K562 (cell line): Measurements from ENCODE around the gene MADCAM1. TPM values are rescaled to one million over a fixed set of nuclear protein-coding genes. Genes with fewer than 3 reads are reported as not detected.

Experiments
- ATAC-seq: fragments of 200-7000 bp; cut with Tn5 transposase; 3 replicates; pipeline ENCODE4 v1.9.1; 2020; ENCODE audit warnings: moderate library complexity
- BruUV-seq: library from RNA; stranded (reverse); fragments of 400-500 nt; replicated peaks from 2 replicates; lab custom pipeline; 2021; lab: Mats Ljungman, UMichigan
- CTCF ChIA-PET: fragments of 300-600 bp; formaldehyde crosslinking; extraction: SDS; loops from one replicate; lab custom pipeline; 2021; ENCODE audit warnings: low intra/inter-chr PET ratio; lab: Yijun Ruan, JAX
- POLR2A ChIA-PET: fragments of 300-600, 350-650 bp; sonication (Branson Sonifier 250); formaldehyde crosslinking; extraction: SDS; loops from one replicate; lab custom pipeline; 2021; ENCODE audit warnings: antibody characterized with exemption, inconsistent platforms; lab: Yijun Ruan, JAX
- DNase-seq, 4 experiments: peaks; one replicate each; pipeline versions ENCODE4 v3.0.0 to v3.0.0-alpha.2; 2011 to 2018; ENCODE audit warnings: low spot score in 3 of 4, mixed read lengths in 3 of 4; ENCODE audit errors: extremely low read depth in 1 of 4
- FAIRE-seq: peaks from 2 replicates; lab custom pipeline; 2011; peaks lifted over from hg19 to GRCh38; lab: Jason Lieb, UNC
- H2AFZ ChIP-seq: 2 replicates; pipeline ENCODE4 v1.6.0; 2011; ENCODE audit warnings: low read depth, low read length, control low read depth, inconsistent platforms
- H3K27ac ChIP-seq: fragments of 200-600 bp; 3 replicates; pipeline ENCODE4 v1.8.0; 2011; ENCODE audit warnings: low read depth, mild to moderate bottlenecking, control low read depth, inconsistent platforms, low read length, moderate library complexity, mixed read lengths; ENCODE audit errors: extremely low read depth
- H3K27me3 ChIP-seq, 2 experiments: fragments of 300-600 bp in 1 of 2; 2 replicates in 1 of 2; 3 replicates in 1 of 2; pipeline versions ENCODE4 v1.6.0 to v1.8.0; 2011; ENCODE audit warnings: inconsistent platforms in 2 of 2, low read length in 2 of 2, mild to moderate bottlenecking in 1 of 2, mixed read lengths in 1 of 2, moderate library complexity in 1 of 2; ENCODE audit not compliant: control insufficient read depth in 2 of 2, insufficient read depth in 2 of 2
- H3K36me3 ChIP-seq: fragments of 300-600 bp; 3 replicates; pipeline ENCODE4 v1.8.0; 2011; ENCODE audit warnings: mild to moderate bottlenecking, low read length, inconsistent platforms; ENCODE audit not compliant: control insufficient read depth, insufficient read depth
- H3K4me1 ChIP-seq, 2 experiments: fragments of 200-600 bp in 1 of 2; replicated peaks in 1 of 2; 2 replicates in 1 of 2; 3 replicates in 1 of 2; pipeline versions ENCODE4 v1.5.1 to v1.8.0; 2011; ENCODE audit warnings: inconsistent platforms in 2 of 2, low read length in 2 of 2, mild to moderate bottlenecking in 1 of 2, mixed read lengths in 1 of 2, moderate library complexity in 1 of 2; ENCODE audit not compliant: control insufficient read depth in 2 of 2, insufficient read depth in 2 of 2
- H3K4me2 ChIP-seq: 2 replicates; pipeline ENCODE4 v1.6.1; 2011; ENCODE audit warnings: low read length, control low read depth, inconsistent platforms, mixed read lengths; ENCODE audit not compliant: insufficient read depth
- H3K4me3 ChIP-seq: fragments of 200-600 bp; sonication (generic), shearing (Covaris generic); 2 replicates; pipeline ENCODE4 v1.5.1; 2016; ENCODE audit warnings: control low read depth, inconsistent platforms
- H3K79me2 ChIP-seq: fragments of 200-600 bp; 3 replicates; pipeline ENCODE4 v1.8.0; 2011; ENCODE audit warnings: low read length, inconsistent platforms; ENCODE audit not compliant: control insufficient read depth, insufficient read depth
- H3K9ac ChIP-seq, 2 experiments: 2 replicates each; pipeline versions ENCODE4 v1.6.0 to v1.6.1; 2011; ENCODE audit warnings: low read depth in 2 of 2, low read length in 2 of 2, control low read depth in 1 of 2, inconsistent platforms in 1 of 2, mild to moderate bottlenecking in 1 of 2, mixed read lengths in 1 of 2; ENCODE audit not compliant: insufficient read depth in 1 of 2
- H3K9me1 ChIP-seq: one replicate; pipeline ENCODE4 v1.6.0; 2011; ENCODE audit warnings: inconsistent platforms, mild to moderate bottlenecking, low read length, moderate library complexity; ENCODE audit not compliant: control insufficient read depth, insufficient read depth
- H3K9me3 ChIP-seq: replicated peaks from 2 replicates; pipeline ENCODE4 v1.5.1; 2011; ENCODE audit warnings: low read depth, low read length, inconsistent platforms; ENCODE audit not compliant: control insufficient read depth, insufficient read depth
- H4K20me1 ChIP-seq: replicated peaks from 2 replicates; pipeline ENCODE4 v1.6.1; 2011; ENCODE audit warnings: low read length, inconsistent platforms, mixed read lengths; ENCODE audit not compliant: control insufficient read depth, insufficient read depth
- ADNP ChIP-seq: fragments of 200-800 bp; sonication (Bioruptor generic); IDR thresholded peaks from 2 replicates; pipeline ENCODE4 v1.6.1; 2016; ENCODE audit warnings: missing genetic modification characterization, missing compliant biosample characterization
- FOXJ2 ChIP-seq: fragments of 200-800 bp; sonication (Bioruptor generic); IDR thresholded peaks from 2 replicates; pipeline ENCODE4 v1.6.1; 2016; ENCODE audit warnings: missing genetic modification characterization, missing compliant biosample characterization
- GABPB1 ChIP-seq: sonication (generic); formaldehyde crosslinking; IDR thresholded peaks from 2 replicates; pipeline ENCODE4 v1.8.0; 2022; ENCODE audit warnings: mild to moderate bottlenecking, missing genetic modification reagents
- HNRNPUL1 ChIP-seq: fragments of 200-400 bp; formaldehyde crosslinking; IDR thresholded peaks from 2 replicates; pipeline ENCODE4 v1.6.1; 2017; ENCODE audit warnings: low read length
- PREB ChIP-seq: sonication (generic); formaldehyde crosslinking; IDR thresholded peaks from 2 replicates; pipeline ENCODE4 v1.8.1; 2023; ENCODE audit warnings: mild to moderate bottlenecking, missing genetic modification reagents
- PRPF4 ChIP-seq: fragments of 200-400 bp; formaldehyde crosslinking; IDR thresholded peaks from one replicate; pipeline ENCODE4 v1.6.1; 2017; ENCODE audit warnings: low read length, low read depth, mild to moderate bottlenecking; ENCODE audit not compliant: insufficient read depth, poor library complexity, severe bottlenecking
- SIN3A ChIP-seq, 2 experiments: fragments of 150-350 bp in 1 of 2; IDR thresholded peaks; 2 replicates each; pipeline ENCODE4 v1.6.1; 2011 to 2016; ENCODE audit warnings: borderline replicate concordance in 2 of 2, low read depth in 2 of 2, low read length in 2 of 2, mild to moderate bottlenecking in 2 of 2, moderate library complexity in 2 of 2; ENCODE audit not compliant: control insufficient read depth in 1 of 2
- SMAD1 ChIP-seq: fragments of 150-350 bp; IDR thresholded peaks from 2 replicates; pipeline ENCODE4 v1.6.1; 2014; ENCODE audit warnings: low read length, low read depth; ENCODE audit not compliant: partially characterized antibody
- U2AF1 ChIP-seq: fragments of 200-400 bp; formaldehyde crosslinking; optimal IDR thresholded peaks from 2 replicates; pipeline ENCODE3; 2017; ENCODE audit warnings: mild to moderate bottlenecking, low read depth, low read length, moderate library complexity
- ZNF174 ChIP-seq: fragments of 250-450 bp; sonication (Bioruptor Pico); IDR thresholded peaks from 2 replicates; pipeline ENCODE4 v1.4.0; 2020; ENCODE audit warnings: mild to moderate bottlenecking
- ZNF354B ChIP-seq: fragments of 250-450 bp; sonication (Bioruptor Pico); IDR thresholded peaks from 2 replicates; pipeline ENCODE4 v1.4.0; 2020
- ZNF639 ChIP-seq, 2 experiments: fragments of 200-800 bp in 1 of 2; sonication (Bioruptor generic) in 1 of 2; sonication (generic) in 1 of 2; formaldehyde crosslinking in 1 of 2; IDR thresholded peaks in 1 of 2; conservative IDR thresholded peaks in 1 of 2; 2 replicates each; pipeline versions ENCODE4 v1.5.0 to v1.6.1; 2016 to 2020; ENCODE audit warnings: missing compliant biosample characterization in 1 of 2, missing genetic modification characterization in 1 of 2, missing genetic modification reagents in 1 of 2
- whole genome bisulfite sequencing: fragments of 100-300 bp; shearing (Covaris generic); methylation state at CpG from one replicate; pipeline ENCODE4 v1.1.6; 2016; ENCODE audit warnings: low coverage, mixed read lengths; ENCODE audit not compliant: insufficient coverage; ENCODE audit errors: missing lambda C conversion rate; 5-methylcytosine and 5-hydroxymethylcytosine counted together
- in situ Hi-C: fragments of 300-500 bp; cut with MboI; formaldehyde crosslinking; loops from 4 replicates; pipeline ENCODE4 v1.15.0; 2018; ENCODE audit warnings: inconsistent platforms, mixed read lengths
- intact Hi-C: fragments of 100-400 bp; cut with micrococcal nuclease; formaldehyde crosslinking; loops from 2 replicates; pipeline ENCODE4 v1.14.2; 2022
- polyA plus RNA-seq, 8 experiments: library from polyadenylated mRNA; depleted of rRNA in 4 of 8; stranded (reverse) in 5 of 8; unstranded in 3 of 8; fragments of >200 nt; fragmentation: Nextera tagmentation in 2 of 8; fragmentation: Illumina TruSeq in 1 of 8; extraction: Ambion mirVana in 2 of 8; extraction: Trizol in 1 of 8; gene quantifications; 2 replicates each; pipeline versions ENCODE4 v1.2.1 to v1.2.3, GENCODE V29; 2011 to 2014; ENCODE audit warnings: inconsistent platforms in 1 of 8, missing spikeins in 1 of 8
- total RNA-seq, 7 experiments: library from RNA; depleted of rRNA in 6 of 7; stranded (reverse); fragments of >200 nt in 6 of 7; fragmentation: Illumina TruSeq in 2 of 7; extraction: Trizol in 2 of 7; gene quantifications; 2 replicates each; pipeline versions ENCODE4 v1.2.1 to v1.2.3, GENCODE V29; 2011 to 2021; ENCODE audit warnings: low replicate concordance in 1 of 7
- TF ChIP-seq, protein P1 (sequence below): fragments of 250-450 bp; sonication (Bioruptor Pico); IDR thresholded peaks from 2 replicates; pipeline ENCODE4 v1.5.0; 2021; ENCODE audit warnings: mild to moderate bottlenecking, moderate library complexity

MADCAM1 gene
- total and polyA plus RNA-seq, 9 of the 15 experiments (the other 6 are each of a cell fraction or from before 2014, with no cell fraction given), result 0.09 to 0.36 (median 0.09) TPM; not detected in 6

- Histone ChIP-seq H3K79me2 (peaks cover 16% of the 10 kb centered on the region; the same call in 2 of the 3 replicates), H3K4me2 (peak overlapping the region; percentile 6; the same call in 1 of the 2 replicates), H3K9ac (peak overlapping the region; percentile 2 to 81; a peak in 3 of 4 replicates), H3K4me3 (no peak overlapping the region), H3K27ac (peak overlapping the region; percentile 4; the same call in 2 of the 3 replicates), H3K9me1 (peaks cover 4% of the 10 kb centered on the region), H3K36me3 (peaks cover 24% of the 10 kb centered on the region; the same call in 2 of the 3 replicates), H3K27me3 (no peaks in the 10 kb centered on the region; a peak in 1 of 5 replicates), H4K20me1 (no peaks in the 10 kb centered on the region), H3K4me1 (peaks cover 16 to 78% of the 10 kb centered on the region in 2 experiments; a peak in 4 of 5 replicates), H2AFZ (0 out of 2 replicates have a peak overlapping the region, but pooled peaks have one; percentile 4), H3K9me3 (peaks cover 4% of the 10 kb centered on the region; the same call in 1 of the 2 replicates)
- peak; percentile 69 to 92 (median 76) for DNase-seq
- WGBS, result 29% methylated on average over 20 of the region's 21 CpGs
- in situ Hi-C loops (no loop called here), intact Hi-C loops (no loop called here)
- ChIA-PET POLR2A (interaction anchor here (0.6 to 2.0 kb wide), 10 partner anchors 10 to 352 kb away, joined by 3 to 8 read pairs (median 4); no protein-coding TSS in a partner anchor), CTCF (no interaction called here)
- ATAC-seq, result peak; percentile 70
- no TSS peak for BruUV-seq
- peak; percentile 85 for FAIRE-seq
- TF ChIP-seq ZNF174 (CRISPR knock-in tag), result no peak
- no peak for TF ChIP-seq U2AF1
- TF ChIP-seq GABPB1, result peak; percentile 75
- peak in 1 of 2 experiments; percentile 64; a peak in 1 of 4 replicates for TF ChIP-seq SIN3A (IDR thresholded peaks at IDR 0.05; ENCODE audit: borderline replicate concordance in 2 of 2, control insufficient read depth in 1 of 2, low read depth in 2 of 2, low read length in 2 of 2)
- no peak for TF ChIP-seq ZNF639 (CRISPR knock-in tag; conservative IDR thresholded peaks at IDR 0.05 in 1 of 2, IDR thresholded peaks at IDR 0.05 in 1 of 2)
- no peak for TF ChIP-seq PRPF4
- TF ChIP-seq FOXJ2 (tag), result no peak
- no peak for TF ChIP-seq HNRNPUL1
- TF ChIP-seq, protein P1, sequence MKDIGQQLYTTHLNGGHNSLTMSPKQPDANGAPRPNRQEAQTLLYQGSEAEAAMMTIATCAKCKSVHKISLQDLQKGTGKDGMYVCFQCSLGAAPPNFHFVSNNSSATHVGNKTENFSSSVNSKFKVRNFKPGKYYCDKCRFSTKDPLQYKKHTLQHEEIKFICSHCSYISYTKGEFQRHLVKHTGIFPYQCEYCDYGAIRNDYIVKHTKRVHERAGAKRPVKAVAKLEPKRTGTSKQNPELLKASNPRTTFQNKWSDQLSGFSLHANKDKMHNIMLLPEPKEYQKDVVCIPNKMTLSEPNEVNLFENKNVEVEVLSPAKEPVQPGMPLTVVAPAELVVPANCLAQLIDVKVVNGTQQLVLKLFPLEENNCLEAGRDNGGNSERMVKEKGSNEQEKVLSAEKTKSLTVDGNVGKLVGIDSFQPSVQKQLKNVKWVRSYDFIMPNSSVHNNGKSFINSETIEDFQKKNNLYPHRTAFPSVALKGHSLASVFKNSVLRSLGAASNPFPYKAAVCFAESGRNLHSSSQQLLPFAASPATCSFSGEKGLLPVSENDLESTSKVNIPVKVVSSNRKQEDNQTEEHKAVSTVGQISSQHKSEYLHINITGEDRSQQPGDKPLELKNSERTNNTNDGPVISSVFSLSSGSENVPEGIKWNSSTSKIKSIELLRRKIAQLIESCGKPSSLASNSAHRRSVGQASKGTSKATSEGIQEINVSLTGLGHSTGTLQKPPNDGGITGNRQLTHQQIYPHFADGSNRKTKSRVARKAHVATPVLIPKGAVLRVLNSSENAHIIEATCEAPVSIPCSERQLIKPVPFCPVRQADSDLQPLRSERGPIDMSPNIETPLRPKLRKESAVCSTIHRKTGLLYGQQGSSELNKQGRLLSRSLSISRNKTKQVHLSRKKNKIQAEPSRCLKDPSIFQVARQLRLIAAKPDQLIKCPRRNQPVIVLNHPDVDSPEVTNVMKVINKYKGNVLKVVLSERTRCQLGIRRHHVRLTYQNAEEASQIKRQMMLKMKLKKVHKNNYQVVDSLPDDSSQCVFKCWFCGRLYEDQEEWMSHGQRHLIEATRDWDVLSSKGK (CRISPR knock-in tag), result no peak
- TF ChIP-seq SMAD1, result no peak
- no peak for TF ChIP-seq ZNF354B (CRISPR knock-in tag)
- TF ChIP-seq ADNP (tag), result no peak
- no peak for TF ChIP-seq PREB (CRISPR knock-in tag)
Measured at GRCh38 chr19:510606-511100, 14.4 kb downstream of the MADCAM1 start.
